Testis (tissue), 3 donors: ENCODE measurements around the gene AGAP1. TPM values are rescaled to one million over a fixed set of nuclear protein-coding genes. Genes with fewer than 3 reads are reported as not detected.

Experiments
- DNase-seq: peaks from one replicate; pipeline ENCODE4 v3.0.0-alpha.2; 2019
- H3K27ac ChIP-seq, 2 donors: fragments of 200-600 bp; sonication (generic); one replicate each; pipeline ENCODE4 v1.5.1; 2019
- H3K27me3 ChIP-seq: fragments of 200-600 bp; sonication (generic); one replicate; pipeline ENCODE4 v1.5.1; 2019
- H3K36me3 ChIP-seq: fragments of 200-600 bp; sonication (generic); one replicate; pipeline ENCODE4 v1.5.1; 2017; ENCODE audit warnings: low read depth; ENCODE audit errors: missing control alignments
- H3K4me1 ChIP-seq: fragments of 200-600 bp; sonication (generic); one replicate; pipeline ENCODE4 v1.5.1; 2019
- H3K4me3 ChIP-seq, 2 donors: fragments of 200-600 bp; sonication (generic); one replicate each; pipeline ENCODE4 v1.5.1; 2017 to 2019
- H3K9me3 ChIP-seq: fragments of 200-600 bp; sonication (generic); one replicate; pipeline ENCODE4 v1.5.1; 2017
- POLR2A ChIP-seq: fragments of 450-650 bp; IDR thresholded peaks from one replicate; pipeline ENCODE4 v1.6.1; 2017; ENCODE audit warnings: antibody characterized with exemption, mild to moderate bottlenecking, moderate library complexity
- WGBS, 2 donors: methylation state at CpG; one replicate each; pipeline ENCODE4 v1.1.5; 2018; 5-methylcytosine and 5-hydroxymethylcytosine counted together
- intact Hi-C: fragments of 100-400 bp; cut with DNase I; formaldehyde crosslinking; loops from one replicate; pipeline ENCODE4 v1.15.1; 2023; ENCODE audit warnings: low total_unique reads
- polyA plus RNA-seq: library from polyadenylated mRNA; stranded (reverse); fragments of 350-450 nt; fragmentation: Illumina TruSeq; extraction: RNeasy Lipid Tissue Mini Kit (QIAGEN cat#74804); gene quantifications from one replicate; pipeline ENCODE4 v1.2.3, GENCODE V29; 2014; ENCODE audit warnings: low read depth, low replicate concordance; ENCODE audit not compliant: insufficient read depth
- total RNA-seq, 2 donors: library from RNA; depleted of rRNA; stranded (reverse); fragments of >200 nt; gene quantifications; one replicate each; pipeline ENCODE4 v1.2.3, GENCODE V29; 2016
- TF ChIP-seq, protein P1 (sequence below), 3 experiments: fragments of 450-650 bp in 2 of 3; fragments of 200-600 bp in 1 of 3; sonication (generic) in 1 of 3; IDR thresholded peaks; one replicate each; pipeline ENCODE4 v1.5.1; 2016 to 2019; ENCODE audit warnings: antibody characterized with exemption in 3 of 3, mild to moderate bottlenecking in 2 of 3, moderate library complexity in 1 of 3

The AGAP1 gene
- total and polyA plus RNA-seq, 3 donors from 2014 or later: 21.4 to 45.5 (median 40.7) TPM

DNA sequence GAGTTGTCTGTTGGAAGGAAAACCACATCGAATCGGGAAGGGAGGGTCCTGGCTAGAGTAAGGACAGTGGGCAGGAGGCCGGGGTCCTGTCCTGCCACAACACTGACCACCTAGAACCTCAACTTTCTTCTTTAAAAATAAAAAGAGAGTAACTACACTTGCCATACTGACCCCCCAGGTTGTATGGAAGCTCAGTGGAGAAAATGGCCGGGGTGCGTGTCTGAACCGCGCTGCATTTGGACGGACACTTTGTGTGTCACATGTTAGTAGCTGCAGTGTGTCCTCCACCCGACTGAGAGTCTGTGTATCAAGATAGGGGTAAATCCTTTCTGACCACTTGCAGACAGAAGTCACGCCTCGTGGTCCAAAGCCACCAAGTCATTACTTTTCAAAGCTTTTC lies 587.3 kb downstream of the AGAP1 start:
- Histone ChIP-seq H3K4me1 (no peaks in the 10 kb centered on the region), H3K4me3 (no peak overlapping the region), H3K9me3 (no peaks in the 10 kb centered on the region), H3K27me3 (no peaks in the 10 kb centered on the region), H3K36me3 (no peaks in the 10 kb centered on the region), H3K27ac (no peak overlapping the region)
- intact Hi-C loops: no loop called here
- TF ChIP-seq, protein P1, sequence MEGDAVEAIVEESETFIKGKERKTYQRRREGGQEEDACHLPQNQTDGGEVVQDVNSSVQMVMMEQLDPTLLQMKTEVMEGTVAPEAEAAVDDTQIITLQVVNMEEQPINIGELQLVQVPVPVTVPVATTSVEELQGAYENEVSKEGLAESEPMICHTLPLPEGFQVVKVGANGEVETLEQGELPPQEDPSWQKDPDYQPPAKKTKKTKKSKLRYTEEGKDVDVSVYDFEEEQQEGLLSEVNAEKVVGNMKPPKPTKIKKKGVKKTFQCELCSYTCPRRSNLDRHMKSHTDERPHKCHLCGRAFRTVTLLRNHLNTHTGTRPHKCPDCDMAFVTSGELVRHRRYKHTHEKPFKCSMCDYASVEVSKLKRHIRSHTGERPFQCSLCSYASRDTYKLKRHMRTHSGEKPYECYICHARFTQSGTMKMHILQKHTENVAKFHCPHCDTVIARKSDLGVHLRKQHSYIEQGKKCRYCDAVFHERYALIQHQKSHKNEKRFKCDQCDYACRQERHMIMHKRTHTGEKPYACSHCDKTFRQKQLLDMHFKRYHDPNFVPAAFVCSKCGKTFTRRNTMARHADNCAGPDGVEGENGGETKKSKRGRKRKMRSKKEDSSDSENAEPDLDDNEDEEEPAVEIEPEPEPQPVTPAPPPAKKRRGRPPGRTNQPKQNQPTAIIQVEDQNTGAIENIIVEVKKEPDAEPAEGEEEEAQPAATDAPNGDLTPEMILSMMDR (IDR thresholded peaks at IDR 0.05): no peak
- no peak for TF ChIP-seq POLR2A
- WGBS, 2 donors: 91 to 94% methylated on average over 11 of the region's 11 CpGs
- no peak for DNase-seq

DNA sequence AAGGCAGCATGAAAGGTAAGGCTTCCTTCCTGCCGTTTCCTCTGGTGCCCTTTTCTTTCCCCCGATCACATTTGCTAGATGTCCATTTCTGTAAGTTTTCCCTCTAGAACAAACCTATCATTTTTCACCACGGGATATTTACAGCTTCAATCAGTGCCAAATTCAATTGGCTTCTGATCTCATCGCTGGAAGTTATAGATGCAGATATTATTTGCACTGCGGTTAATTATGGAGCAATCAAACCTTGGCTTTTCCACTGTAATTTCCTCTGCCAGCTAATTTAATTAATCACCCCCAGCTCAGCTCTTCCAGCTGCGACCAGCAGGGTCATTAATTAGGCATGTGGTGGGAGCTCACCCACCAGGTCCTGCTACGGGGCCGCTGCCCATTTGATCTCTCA lies 588.2 kb downstream of the AGAP1 start:
- no peak for DNase-seq
- no peaks in the 10 kb centered on the region for H3K27me3 ChIP-seq
- no peaks in the 10 kb centered on the region for H3K36me3 ChIP-seq
- TF ChIP-seq, protein P1 (IDR thresholded peaks at IDR 0.05): no peak
- no peak for TF ChIP-seq POLR2A
- no peak overlapping the region for H3K27ac ChIP-seq
- H3K4me1 ChIP-seq: no peaks in the 10 kb centered on the region
- no peaks in the 10 kb centered on the region for H3K9me3 ChIP-seq
- 89 to 90% methylated on average over 8 of the region's 8 CpGs for WGBS, 2 donors
- H3K4me3 ChIP-seq: no peak overlapping the region
- intact Hi-C loops: no loop called here

DNA sequence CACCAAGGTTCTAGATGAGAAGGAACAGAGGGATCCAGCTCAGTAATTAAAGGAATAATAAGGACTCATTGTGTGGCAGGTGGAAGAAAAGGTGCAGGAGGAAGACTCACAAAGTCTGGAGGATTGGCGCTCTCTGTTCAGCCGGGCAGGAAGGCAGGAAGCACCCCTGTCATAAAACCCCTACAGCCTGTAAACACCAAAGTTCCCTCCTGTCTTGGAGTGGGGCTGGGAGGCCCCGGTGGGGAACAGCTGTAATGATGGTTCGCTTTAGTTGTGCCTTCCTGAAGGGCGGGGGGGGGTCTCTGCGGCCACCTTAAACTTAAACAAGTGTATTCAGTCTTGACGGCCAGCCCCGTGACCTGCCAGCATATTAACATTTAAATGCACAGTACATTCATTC lies 590.1 kb downstream of the AGAP1 start:
- intact Hi-C loops: no loop called here
- 91 to 92% methylated on average over 8 of the region's 8 CpGs for WGBS, 2 donors

DNA sequence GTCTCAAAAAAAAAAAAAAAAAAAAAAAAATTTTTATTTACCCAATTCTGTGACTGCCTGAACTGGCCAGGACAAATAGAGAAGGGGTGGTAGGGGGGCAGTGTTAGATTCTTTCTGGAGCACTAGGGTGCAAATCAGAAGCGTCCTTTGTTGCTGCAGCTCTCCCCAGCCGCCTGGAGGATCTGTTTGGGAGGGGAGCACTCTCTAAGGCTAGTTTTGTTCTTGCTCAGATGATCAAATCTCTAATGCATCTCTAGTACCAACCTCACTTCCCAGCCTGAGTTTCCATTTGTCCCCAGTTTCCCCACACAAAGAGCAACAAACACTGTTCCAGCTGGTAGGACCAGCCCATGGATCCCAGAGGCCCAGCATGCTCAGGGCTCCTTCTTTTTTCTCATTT lies 591.4 kb downstream of the AGAP1 start:
- intact Hi-C loops: no loop called here
- no peak for DNase-seq
- no peak overlapping the region for H3K4me3 ChIP-seq
- 90 to 95% methylated on average over 2 of the region's 2 CpGs for WGBS, 2 donors
- no peaks in the 10 kb centered on the region for H3K36me3 ChIP-seq
- no peak for TF ChIP-seq POLR2A
- TF ChIP-seq, protein P1 (IDR thresholded peaks at IDR 0.05): no peak
- H3K27ac ChIP-seq: no peak overlapping the region
- no peaks in the 10 kb centered on the region for H3K27me3 ChIP-seq
- H3K4me1 ChIP-seq: no peaks in the 10 kb centered on the region
- H3K9me3 ChIP-seq: no peaks in the 10 kb centered on the region

More for the DNA sequence above, 590.1 kb downstream of the AGAP1 start:
- TF ChIP-seq, protein P1 (IDR thresholded peaks at IDR 0.05): no peak
- no peak for TF ChIP-seq POLR2A
- no peaks in the 10 kb centered on the region for H3K36me3 ChIP-seq
- H3K9me3 ChIP-seq: no peaks in the 10 kb centered on the region
- H3K27ac ChIP-seq: no peak overlapping the region
- H3K27me3 ChIP-seq: no peaks in the 10 kb centered on the region
- no peak for DNase-seq
- no peak overlapping the region for H3K4me3 ChIP-seq
- no peaks in the 10 kb centered on the region for H3K4me1 ChIP-seq

DNA sequence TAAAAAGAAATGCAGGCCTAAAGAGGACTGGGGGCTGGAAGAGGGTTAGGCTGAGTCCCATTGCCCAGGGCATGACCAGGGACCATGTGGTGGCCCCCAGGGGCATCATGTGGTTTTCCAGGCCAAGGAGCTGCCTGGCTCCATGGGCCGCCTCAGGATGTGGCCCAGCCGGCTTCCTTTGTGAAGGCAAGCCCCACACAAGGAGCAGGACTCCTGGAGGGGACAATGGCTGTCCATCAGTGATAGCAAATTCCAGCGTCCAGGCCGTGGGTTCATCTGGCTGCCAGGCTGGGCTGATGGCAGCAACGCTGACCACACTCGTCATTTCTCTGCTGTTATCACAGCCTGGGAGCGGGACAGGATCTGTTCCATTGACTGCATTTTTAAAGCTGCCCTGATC lies 591.8 kb downstream of the AGAP1 start:
- intact Hi-C loops: no loop called here
- H3K4me1 ChIP-seq: no peaks in the 10 kb centered on the region
- no peak for DNase-seq

More for the DNA sequence above, 591.8 kb downstream of the AGAP1 start:
- Histone ChIP-seq H3K4me3 (no peak overlapping the region), H3K27ac (no peak overlapping the region), H3K36me3 (no peaks in the 10 kb centered on the region), H3K27me3 (no peaks in the 10 kb centered on the region), H3K9me3 (no peaks in the 10 kb centered on the region)
- WGBS, 2 donors: 77 to 91% methylated on average over 6 to 7 of the region's 7 CpGs
- no peak for TF ChIP-seq POLR2A
- TF ChIP-seq, protein P1 (IDR thresholded peaks at IDR 0.05): no peak
